ENCODE results near the gene SLCO1B1. TPM values are rescaled to one million over a fixed set of nuclear protein-coding genes. Genes with fewer than 3 reads are reported as not detected.
"Not testable (repeated sequence)": the region's sequence is repeated elsewhere in the genome, so short reads cannot be mapped to it uniquely, and the experiment has no call there.

SLCO1B1 gene
- total and polyA plus RNA-seq, 8 donors: not detected

DNA sequence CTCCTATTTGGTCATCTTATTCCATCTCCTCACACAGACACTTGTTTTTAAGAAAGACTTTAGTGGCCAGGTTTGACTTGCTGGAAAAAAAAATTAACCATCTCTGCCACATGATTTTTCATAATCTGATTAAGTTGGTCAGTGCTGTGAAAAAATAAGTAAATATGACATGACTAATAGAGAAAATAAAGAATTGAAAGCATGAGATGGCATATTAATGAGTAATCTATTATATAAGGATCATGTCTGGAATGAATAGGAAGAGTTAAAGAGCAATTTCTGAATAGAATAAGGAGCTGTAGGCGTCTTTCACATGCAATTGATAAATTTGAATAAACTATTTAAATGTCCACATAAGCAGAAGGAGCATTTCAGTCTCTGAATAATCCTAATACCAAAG is 12.2 kb upstream of the SLCO1B1 start:
- 37 to 61% (median 54%) methylated on average over 1 of the region's 1 CpG for WGBS, 5 donors

DNA sequence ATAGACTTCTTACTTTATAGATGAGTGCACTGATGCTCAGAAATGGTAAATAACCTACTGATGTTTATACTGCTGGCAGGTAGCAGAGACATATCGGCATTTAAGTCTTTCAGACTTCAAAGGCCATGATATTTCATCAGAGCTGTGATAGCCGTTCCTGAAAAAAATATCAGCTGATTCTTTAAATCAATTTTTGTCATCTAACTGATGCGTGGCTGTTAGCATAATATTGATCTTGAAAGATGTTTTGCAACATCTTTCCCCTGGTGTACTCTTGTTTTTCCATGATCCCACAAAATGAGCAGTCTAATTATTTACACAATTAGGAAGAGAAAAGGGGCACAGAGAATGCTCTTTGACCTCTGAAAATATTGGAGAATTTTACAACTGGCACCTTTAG is 1.6 kb upstream of the SLCO1B1 start:
- H3K27me3 ChIP-seq: no peaks in the 10 kb centered on the region
- TF ChIP-seq CTCF (IDR thresholded peaks at IDR 0.05): no peak
- no peak for TF ChIP-seq POLR2A (IDR thresholded peaks at IDR 0.05)
- no peak for TF ChIP-seq POLR2AphosphoS5 (IDR thresholded peaks at IDR 0.05)
- no peak for DNase-seq
- intact Hi-C loops (cut with DNase I; ENCODE audit: low total_unique reads): no loop called here
- H3K9me3 ChIP-seq: peaks cover 0 to 2% (median 0%) of the 10 kb centered on the region in 4 donors
- H3K4me1 ChIP-seq: no peaks in the 10 kb centered on the region
- 68 to 80% (median 72%) methylated on average over 3 of the region's 3 CpGs for WGBS, 5 donors
- no peaks in the 10 kb centered on the region for H3K36me3 ChIP-seq
- H3K27ac ChIP-seq: no peak overlapping the region
- H3K4me3 ChIP-seq: no peak overlapping the region

More for the DNA sequence above, 12.2 kb upstream of the SLCO1B1 start:
- Histone ChIP-seq H3K9me3 (no peaks in the 10 kb centered on the region), H3K4me1 (no peaks in the 10 kb centered on the region), H3K27me3 (no peaks in the 10 kb centered on the region), H3K4me3 (no peak overlapping the region), H3K27ac (no peak overlapping the region), H3K36me3 (no peaks in the 10 kb centered on the region)
- no peak for DNase-seq
- intact Hi-C loops (cut with DNase I; ENCODE audit: low total_unique reads): no loop called here
- TF ChIP-seq POLR2A (IDR thresholded peaks at IDR 0.05) (no peak), CTCF (IDR thresholded peaks at IDR 0.05) (no peak), POLR2AphosphoS5 (IDR thresholded peaks at IDR 0.05) (no peak), EP300 (IDR thresholded peaks at IDR 0.05) (no peak)

DNA sequence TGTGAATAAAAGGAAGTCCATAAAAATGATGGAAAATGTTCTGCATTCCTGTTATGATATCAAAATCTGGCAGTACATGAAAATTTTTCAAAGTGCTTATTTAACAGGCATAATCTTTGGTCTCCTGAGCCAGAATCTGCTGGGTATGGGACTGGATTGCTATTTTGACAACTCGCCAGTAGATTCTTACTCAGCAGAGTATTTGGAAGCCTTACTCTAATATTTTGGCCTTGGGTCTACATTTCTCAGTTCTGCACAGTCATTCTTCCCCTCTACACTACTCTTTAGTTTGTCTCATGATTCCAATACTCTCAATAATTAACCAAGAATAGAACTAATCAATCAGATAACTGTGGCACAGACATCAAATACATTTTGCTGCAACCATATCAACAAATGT is 1.1 kb upstream of the SLCO1B1 start:
- Histone ChIP-seq H3K4me1 (no peaks in the 10 kb centered on the region), H3K27ac (no peak overlapping the region), H3K4me3 (no peak overlapping the region), H3K9me3 (peaks cover 0 to 2% (median 0%) of the 10 kb centered on the region in 4 donors), H3K36me3 (no peaks in the 10 kb centered on the region), H3K27me3 (no peaks in the 10 kb centered on the region)
- WGBS, 5 donors: 27 to 68% (median 36%) methylated on average over 1 of the region's 1 CpG
- no peak for TF ChIP-seq POLR2AphosphoS5 (IDR thresholded peaks at IDR 0.05)
- no peak for TF ChIP-seq EP300 (IDR thresholded peaks at IDR 0.05)
- TF ChIP-seq CTCF (IDR thresholded peaks at IDR 0.05): no peak
- TF ChIP-seq POLR2A (IDR thresholded peaks at IDR 0.05): no peak
- intact Hi-C loops (cut with DNase I; ENCODE audit: low total_unique reads): no loop called here
- no peak for DNase-seq

GRCh38 chr12:21137318-21137999 is 6.5 kb downstream of the SLCO1B1 start:
- H3K36me3 ChIP-seq; H3K27ac ChIP-seq; H3K4me1 ChIP-seq; H3K4me3 ChIP-seq; H3K27me3 ChIP-seq; intact Hi-C loops (cut with DNase I; ENCODE audit: low total_unique reads); H3K9me3 ChIP-seq; DNase-seq: not testable (repeated sequence)
- WGBS, 5 donors: 86 to 95% (median 90%) methylated on average over 12 to 14 of the region's 14 CpGs

- intact Hi-C loops (cut with DNase I; ENCODE audit: low total_unique reads): no loop called here
- H3K27ac ChIP-seq: no peak overlapping the region
- H3K27me3 ChIP-seq: no peaks in the 10 kb centered on the region
- TF ChIP-seq CTCF (IDR thresholded peaks at IDR 0.05): no peak
- peaks cover 0 to 4% (median 0%) of the 10 kb centered on the region in 4 donors for H3K4me1 ChIP-seq
- H3K9me3 ChIP-seq: peaks cover 0 to 9% (median 4%) of the 10 kb centered on the region in 4 donors
- H3K4me3 ChIP-seq: no peak overlapping the region
- DNase-seq: no peak
- no peaks in the 10 kb centered on the region for H3K36me3 ChIP-seq
- WGBS, 5 donors: 31 to 66% (median 59%) methylated on average over 2 of the region's 2 CpGs
Measured at GRCh38 chr12:21138016-21138415, 7.0 kb downstream of the SLCO1B1 start.
